ENCODE measurements around the gene ATP11A.

GRCh38 chr13:112933649-112934048 is 243.8 kb downstream of the ATP11A start:
- no peak for TF ChIP-seq EZH2 (IDR thresholded peaks at IDR 0.05)
- TF ChIP-seq POLR2AphosphoS5 (IDR thresholded peaks at IDR 0.05; ENCODE audit: borderline replicate concordance, low read depth, low read length) = no peak
